Erythroblast (primary cell): ENCODE data around the gene NOS1AP.

Experiments used
- GATA1 ChIP-seq: IDR thresholded peaks from 2 replicates; pipeline ENCODE4 v1.6.1; 2011; ENCODE audit warnings: low read depth, mild to moderate bottlenecking, control low read depth, low read length, moderate library complexity
- POLR2A ChIP-seq: IDR thresholded peaks from 2 replicates; pipeline ENCODE4 v1.6.1; 2011; ENCODE audit warnings: mild to moderate bottlenecking, low read length

DNA sequence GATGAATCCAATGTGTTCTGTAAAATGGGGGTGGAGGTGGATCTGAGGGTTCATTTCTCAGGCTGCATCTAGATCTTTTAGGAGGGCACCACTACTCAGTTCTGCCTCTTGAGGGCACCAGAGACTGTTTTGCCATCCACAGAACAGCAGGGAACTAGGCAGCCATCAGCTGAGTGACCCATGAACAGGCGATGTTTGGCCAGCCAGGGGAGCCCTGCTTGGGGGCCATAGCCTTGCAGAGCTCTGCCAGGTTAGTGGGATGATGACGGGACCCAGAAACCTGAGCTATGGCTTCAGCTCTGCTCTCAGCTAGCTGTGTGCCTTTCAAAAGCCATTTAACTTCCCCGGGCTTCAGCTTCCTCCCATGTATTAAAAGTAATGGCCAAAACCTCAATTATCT lies 13.4 kb upstream of the NOS1AP start:
- TF ChIP-seq POLR2A (no peak), GATA1 (no peak)
